BJ (cell line): ENCODE data around the gene KIF25. TPM values are rescaled to one million over a fixed set of nuclear protein-coding genes. Genes with fewer than 3 reads are reported as not detected.

ENCODE experiments used
- CTCF ChIA-PET: fragments of 350-600 bp; formaldehyde crosslinking; extraction: SDS; loops from one replicate; lab custom pipeline; 2021; ENCODE audit warnings: antibody characterized with exemption, inconsistent platforms; lab: Yijun Ruan, JAX
- POLR2A ChIA-PET: fragments of 300-600 bp; sonication (Branson Sonifier 250); formaldehyde crosslinking; extraction: SDS; loops from one replicate; lab custom pipeline; 2021; ENCODE audit warnings: antibody characterized with exemption; lab: Charles Lee
- DNase-seq: peaks from one replicate; pipeline ENCODE4 v3.0.0-alpha.2; 2011; ENCODE audit warnings: low read depth
- H3K27me3 ChIP-seq: 2 replicates; pipeline ENCODE4 v1.6.0; 2011; ENCODE audit warnings: low read length; ENCODE audit not compliant: control insufficient read depth, insufficient read depth
- H3K36me3 ChIP-seq: 2 replicates; pipeline ENCODE4 v1.5.1; 2011; ENCODE audit warnings: low read length; ENCODE audit not compliant: control insufficient read depth, insufficient read depth
- H3K4me3 ChIP-seq: 2 replicates; pipeline ENCODE4 v1.5.1; 2011; ENCODE audit warnings: low read depth, mild to moderate bottlenecking, control low read depth, low read length
- CTCF ChIP-seq: IDR thresholded peaks from 2 replicates; pipeline ENCODE4 v1.5.1; 2011; ENCODE audit warnings: low read depth, mild to moderate bottlenecking, control low read depth, inconsistent platforms, low read length, moderate library complexity; ENCODE audit not compliant: insufficient read depth
- polyA plus RNA-seq: library from polyadenylated mRNA; depleted of rRNA; stranded (reverse); fragments of >200 nt; gene quantifications from 2 replicates; pipeline ENCODE4 v1.2.3, GENCODE V29; 2011

The KIF25 gene
- polyA plus RNA-seq, 1 experiment = not detected

- H3K27me3 ChIP-seq = no peaks in the 10 kb centered on the region
- DNase-seq = no peak
- no peaks in the 10 kb centered on the region for H3K36me3 ChIP-seq
- no peak overlapping the region for H3K4me3 ChIP-seq
- no peak for TF ChIP-seq CTCF
- CTCF ChIA-PET = interaction anchor here (0.7 kb wide), 1 partner anchor 18 kb away, joined by 3 read pairs; no protein-coding TSS in a partner anchor
- POLR2A ChIA-PET = no interaction called here
These were observed 80.9 kb downstream of the KIF25 start for GRCh38 chr6:168078175-168078942.

- Histone ChIP-seq H3K36me3 (no peaks in the 10 kb centered on the region), H3K27me3 (no peaks in the 10 kb centered on the region), H3K4me3 (no peak within 1 kb of the TSS)
- ChIA-PET CTCF (no interaction called here), POLR2A (no interaction called here)
- no peak for TF ChIP-seq CTCF
- DNase-seq = no peak
These were observed 81.5 kb downstream of the KIF25 start, which contains the start of gene FRMD1 for GRCh38 chr6:168078943-168079405. Gene FRMD1 (minus strand): TSS chr6:168079212. CDS start chr6:168079094, 118 bp downstream.

GRCh38 chr6:168080393-168081077 lies 83.1 kb downstream of the KIF25 start:
- H3K4me3 ChIP-seq = no peak overlapping the region
- no peak for TF ChIP-seq CTCF
- H3K36me3 ChIP-seq = no peaks in the 10 kb centered on the region
- DNase-seq = no peak
- no peaks in the 10 kb centered on the region for H3K27me3 ChIP-seq
- POLR2A ChIA-PET = no interaction called here
- CTCF ChIA-PET = no interaction called here

GRCh38 chr6:168081858-168082546 lies 84.5 kb downstream of the KIF25 start:
- DNase-seq = no peak
- CTCF ChIA-PET = no interaction called here
- no peak overlapping the region for H3K4me3 ChIP-seq
- H3K27me3 ChIP-seq = no peaks in the 10 kb centered on the region
- TF ChIP-seq CTCF = no peak
- no peaks in the 10 kb centered on the region for H3K36me3 ChIP-seq
- POLR2A ChIA-PET = no interaction called here

- no peaks in the 10 kb centered on the region for H3K36me3 ChIP-seq
- POLR2A ChIA-PET = no interaction called here
- CTCF ChIA-PET = no interaction called here
- DNase-seq = no peak
- no peak overlapping the region for H3K4me3 ChIP-seq
- no peak for TF ChIP-seq CTCF
- no peaks in the 10 kb centered on the region for H3K27me3 ChIP-seq
These were observed 85.5 kb downstream of the KIF25 start for GRCh38 chr6:168082860-168083513.
